ENCODE data around the gene IRF7.

DNA sequence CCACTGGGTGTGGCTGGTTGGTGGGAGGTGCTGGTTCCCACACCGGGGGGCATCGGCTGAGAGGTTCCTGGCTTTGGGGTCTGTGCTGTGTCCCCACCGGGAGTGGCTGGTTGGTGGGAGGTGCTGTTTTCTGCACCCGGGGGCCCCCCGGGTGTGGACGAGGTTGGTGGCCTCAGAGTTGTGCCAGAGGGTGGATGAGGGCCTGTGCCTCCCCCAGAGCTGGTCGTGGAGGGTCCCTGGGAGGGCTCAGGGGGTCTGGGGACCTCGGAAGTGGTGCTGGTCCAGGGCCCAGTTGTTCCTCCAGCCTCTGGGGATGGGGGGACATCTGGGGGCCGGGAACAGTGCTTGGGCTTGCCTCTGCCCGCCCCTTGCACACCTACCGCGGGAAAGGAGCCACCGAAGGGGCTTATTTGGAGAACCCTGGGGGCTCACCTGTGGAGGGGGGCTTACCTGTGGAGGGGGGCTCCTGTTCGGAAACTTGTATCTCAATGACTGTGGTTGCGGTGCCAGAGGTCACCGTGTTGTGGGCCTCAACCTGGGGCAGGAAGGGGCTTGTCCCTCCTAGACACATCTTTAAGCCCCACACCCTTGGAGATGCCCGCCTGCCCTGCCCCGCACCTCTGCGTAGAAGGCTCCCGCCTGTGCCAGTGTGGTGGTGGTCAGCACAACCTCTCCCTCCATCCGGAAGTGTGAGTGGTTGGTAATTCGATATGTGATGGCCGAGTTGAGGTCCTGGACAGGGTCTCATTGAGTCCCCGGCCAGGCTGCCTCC is 3.3 kb upstream of the IRF7 start:
- no peak for TF ChIP-seq EZH2 (IDR thresholded peaks at IDR 0.05; ENCODE audit: borderline replicate concordance, low read length)
- TF ChIP-seq, protein P1, sequence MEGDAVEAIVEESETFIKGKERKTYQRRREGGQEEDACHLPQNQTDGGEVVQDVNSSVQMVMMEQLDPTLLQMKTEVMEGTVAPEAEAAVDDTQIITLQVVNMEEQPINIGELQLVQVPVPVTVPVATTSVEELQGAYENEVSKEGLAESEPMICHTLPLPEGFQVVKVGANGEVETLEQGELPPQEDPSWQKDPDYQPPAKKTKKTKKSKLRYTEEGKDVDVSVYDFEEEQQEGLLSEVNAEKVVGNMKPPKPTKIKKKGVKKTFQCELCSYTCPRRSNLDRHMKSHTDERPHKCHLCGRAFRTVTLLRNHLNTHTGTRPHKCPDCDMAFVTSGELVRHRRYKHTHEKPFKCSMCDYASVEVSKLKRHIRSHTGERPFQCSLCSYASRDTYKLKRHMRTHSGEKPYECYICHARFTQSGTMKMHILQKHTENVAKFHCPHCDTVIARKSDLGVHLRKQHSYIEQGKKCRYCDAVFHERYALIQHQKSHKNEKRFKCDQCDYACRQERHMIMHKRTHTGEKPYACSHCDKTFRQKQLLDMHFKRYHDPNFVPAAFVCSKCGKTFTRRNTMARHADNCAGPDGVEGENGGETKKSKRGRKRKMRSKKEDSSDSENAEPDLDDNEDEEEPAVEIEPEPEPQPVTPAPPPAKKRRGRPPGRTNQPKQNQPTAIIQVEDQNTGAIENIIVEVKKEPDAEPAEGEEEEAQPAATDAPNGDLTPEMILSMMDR (conservative IDR thresholded peaks at IDR 0.05 in 1 of 2, IDR thresholded peaks at IDR 0.05 in 1 of 2; ENCODE audit: extremely low read depth in 1 of 2, insufficient read depth in 1 of 2, low read depth in 1 of 2, low read length in 2 of 2): no peak

Data from mammary epithelial cell (primary cell).